ENCODE data around the gene ZNF391.

DNA sequence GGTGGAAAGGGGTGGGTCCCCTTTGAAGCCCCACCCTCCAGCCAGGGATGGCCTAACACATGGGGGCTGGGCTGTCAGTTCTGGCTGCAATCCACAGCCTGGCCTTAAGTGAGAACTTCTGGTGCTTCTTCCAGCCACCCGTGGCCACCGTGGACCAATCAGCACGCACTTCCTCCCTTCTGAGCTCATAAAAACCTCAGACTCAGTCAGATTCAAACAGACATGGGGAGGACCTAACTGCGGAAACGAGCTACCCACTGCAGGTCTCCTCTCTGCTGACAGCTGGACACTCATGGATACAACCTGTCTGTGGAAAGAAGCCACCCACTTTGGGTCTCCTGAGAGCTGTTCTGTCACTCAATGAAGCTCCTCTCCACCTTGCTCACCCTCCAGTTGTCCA lies 20.4 kb upstream of the ZNF391 start:
- TF ChIP-seq CTCF (IDR thresholded peaks at IDR 0.05; ENCODE audit: low read length) (no peak), EZH2 (IDR thresholded peaks at IDR 0.05; ENCODE audit: borderline replicate concordance, low read length) (no peak)
